ENCODE data around the gene AHNAK2.

GRCh38 chr14:105026802-105027563 lies 48.8 kb upstream of the AHNAK2 start:
- TF ChIP-seq ARNTL (CRISPR knock-in tag; IDR thresholded peaks at IDR 0.05; ENCODE audit: borderline replicate concordance, low read depth) (no peak), PATZ1 (CRISPR knock-in tag; IDR thresholded peaks at IDR 0.05; ENCODE audit: borderline replicate concordance) (no peak), POU6F1 (CRISPR knock-in tag; IDR thresholded peaks at IDR 0.05; ENCODE audit: borderline replicate concordance, low read depth) (no peak), ZFP30 (CRISPR knock-in tag; IDR thresholded peaks at IDR 0.05) (no peak), BACH2 (CRISPR knock-in tag; IDR thresholded peaks at IDR 0.05; ENCODE audit: borderline replicate concordance) (no peak)

Measured in SK-N-SH treated with all-trans-retinoic acid at 6 μM for 48 hours (cell line).